HL-60 (cell line): ENCODE results near the gene CRELD1.

Experiments used
- CTCF ChIP-seq: IDR thresholded peaks from one replicate; pipeline ENCODE4 v1.5.1; 2011; ENCODE audit warnings: low read length, control low read depth, inconsistent platforms; ENCODE audit not compliant: insufficient read depth
- SPI1 ChIP-seq: IDR thresholded peaks from 2 replicates; pipeline ENCODE4 v1.6.1; 2012; ENCODE audit warnings: low read depth, mild to moderate bottlenecking, borderline replicate concordance

- no peak for TF ChIP-seq CTCF
- no peak for TF ChIP-seq SPI1
Observed at GRCh38 chr3:9899289-9899791, 34.3 kb upstream of the CRELD1 start.
